HEK293T (cell line): ENCODE measurements around the gene NUDT19.
"Not testable (repeated sequence)": the region's sequence is repeated elsewhere in the genome, so short reads cannot be mapped to it uniquely, and the experiment has no call there.

ENCODE experiments used
- BHLHE40 ChIP-seq: fragments of 450-650 bp; IDR thresholded peaks from 2 replicates; pipeline ENCODE4 v1.6.1; 2016; ENCODE audit warnings: mild to moderate bottlenecking, moderate library complexity, borderline replicate concordance
- CTBP1 ChIP-seq: fragments of 450-650 bp; IDR thresholded peaks from 2 replicates; pipeline ENCODE4 v1.6.1; 2016; ENCODE audit warnings: borderline replicate concordance
- FOXK2 ChIP-seq: fragments of 450-650 bp; IDR thresholded peaks from 2 replicates; pipeline ENCODE4 v1.6.1; 2016; ENCODE audit warnings: mild to moderate bottlenecking
- FOXM1 ChIP-seq: fragments of 450-650 bp; IDR thresholded peaks from 2 replicates; pipeline ENCODE4 v1.6.1; 2017; ENCODE audit warnings: mild to moderate bottlenecking, borderline replicate concordance
- HDGF ChIP-seq: fragments of 450-650 bp; IDR thresholded peaks from 2 replicates; pipeline ENCODE4 v1.6.1; 2017; ENCODE audit warnings: antibody characterized with exemption, borderline replicate concordance
- LEF1 ChIP-seq: fragments of 450-650 bp; IDR thresholded peaks from 2 replicates; pipeline ENCODE4 v1.6.1; 2017; ENCODE audit warnings: mild to moderate bottlenecking, borderline replicate concordance
- NFRKB ChIP-seq: fragments of 450-650 bp; IDR thresholded peaks from 2 replicates; pipeline ENCODE4 v1.6.1; 2016; ENCODE audit warnings: mild to moderate bottlenecking, moderate library complexity
- PKNOX1 ChIP-seq: fragments of 450-650 bp; IDR thresholded peaks from 2 replicates; pipeline ENCODE4 v1.6.1; 2016
- SP1 ChIP-seq: fragments of 450-650 bp; IDR thresholded peaks from 2 replicates; pipeline ENCODE4 v1.6.1; 2017
- SUZ12 ChIP-seq: fragments of 450-650 bp; IDR thresholded peaks from 2 replicates; pipeline ENCODE4 v1.6.1; 2016; ENCODE audit warnings: mild to moderate bottlenecking
- TARDBP ChIP-seq: fragments of 450-650 bp; IDR thresholded peaks from 2 replicates; pipeline ENCODE4 v1.6.1; 2016
- ZNF384 ChIP-seq: fragments of 450-650 bp; IDR thresholded peaks from 2 replicates; pipeline ENCODE4 v1.6.1; 2016

- TF ChIP-seq LEF1, ZNF384, FOXM1, SUZ12, PKNOX1, TARDBP, FOXK2, HDGF, CTBP1, NFRKB, SP1, BHLHE40: not testable (repeated sequence)
Measured at GRCh38 chr19:32745594-32746251, 54.1 kb downstream of the NUDT19 start.
